HG03558 (cell line): ENCODE results near the gene CTDSP2.

Source experiments
- ATAC-seq: cut with Tn5 transposase; IDR thresholded peaks from one replicate; pipeline ENCODE4 v1.9.1; 2021; ENCODE audit warnings: moderate number of reproducible peaks; ENCODE audit not compliant: unreplicated experiment; ENCODE audit errors: extremely low read depth

Gene CTDSP2

GRCh38 chr12:57817261-57817989, 29.1 kb downstream of the CTDSP2 start:
- ATAC-seq: no peak

GRCh38 chr12:57816855-57817151, 29.7 kb downstream of the CTDSP2 start:
- ATAC-seq: no peak

- no peak for ATAC-seq
Observed at GRCh38 chr12:57816001-57816854, 30.3 kb downstream of the CTDSP2 start.

- no peak for ATAC-seq
Observed at GRCh38 chr12:57815177-57816000, 31.1 kb downstream of the CTDSP2 start.

GRCh38 chr12:57813971-57814772, 32.4 kb downstream of the CTDSP2 start:
- no peak for ATAC-seq

GRCh38 chr12:57813111-57813970, 33.2 kb downstream of the CTDSP2 start:
- ATAC-seq: no peak

GRCh38 chr12:57811028-57811755, 35.3 kb downstream of the CTDSP2 start:
- no peak for ATAC-seq

- no peak for ATAC-seq
Observed at GRCh38 chr12:57810450-57810849, 36.1 kb downstream of the CTDSP2 start.

GRCh38 chr12:57809425-57809824, 37.1 kb downstream of the CTDSP2 start:
- no peak for ATAC-seq

- ATAC-seq: no peak
Observed at GRCh38 chr12:57808351-57808750, 38.2 kb downstream of the CTDSP2 start.

GRCh38 chr12:57807285-57807684, 39.2 kb downstream of the CTDSP2 start:
- no peak for ATAC-seq

GRCh38 chr12:57806677-57807076, 39.9 kb downstream of the CTDSP2 start:
- no peak for ATAC-seq

- no peak for ATAC-seq
Observed at GRCh38 chr12:57803319-57803893, 43.1 kb downstream of the CTDSP2 start.

GRCh38 chr12:57802607-57803006, 43.9 kb downstream of the CTDSP2 start:
- no peak for ATAC-seq

GRCh38 chr12:57800965-57801364, 45.6 kb downstream of the CTDSP2 start:
- ATAC-seq: no peak

- ATAC-seq: no peak
Observed at GRCh38 chr12:57797933-57798332, 48.6 kb downstream of the CTDSP2 start.

GRCh38 chr12:57796996-57797395, 49.5 kb downstream of the CTDSP2 start:
- no peak for ATAC-seq

GRCh38 chr12:57795354-57795753, 51.2 kb downstream of the CTDSP2 start:
- no peak for ATAC-seq
